Loucy (cell line): Measurements from ENCODE around the gene EXOC8.

ENCODE experiments used
- EZH2phosphoT487 ChIP-seq: fragments of 200-600 bp; IDR thresholded peaks from 2 replicates; pipeline ENCODE4 v1.6.1; 2018; ENCODE audit warnings: antibody characterized with exemption, mild to moderate bottlenecking, moderate library complexity, borderline replicate concordance
- TF ChIP-seq, protein P1 (sequence below): fragments of 200-600 bp; sonication (generic); conservative IDR thresholded peaks from 2 replicates; pipeline ENCODE4 v1.5.1; 2014; ENCODE audit warnings: mild to moderate bottlenecking, antibody characterized with exemption, low read length

DNA sequence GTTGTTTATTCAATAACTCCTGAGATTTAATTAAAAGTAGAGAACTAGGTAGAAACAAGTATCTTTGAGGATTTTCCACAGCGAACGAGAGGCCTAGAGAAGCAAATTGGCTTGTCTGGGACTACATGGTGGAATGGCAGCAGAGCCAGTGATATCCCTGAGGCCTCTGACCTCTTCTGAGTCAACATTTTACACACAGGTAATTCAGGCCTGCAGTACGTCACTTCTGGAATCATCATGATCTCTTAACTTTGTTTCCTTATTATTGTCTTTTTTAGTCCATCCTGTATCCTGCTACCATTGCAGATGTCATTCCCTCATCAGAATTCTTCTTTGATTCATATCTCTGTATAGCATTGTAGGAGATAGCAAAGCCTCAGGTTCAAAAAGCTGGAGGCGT is 10.3 kb upstream of the EXOC8 start:
- TF ChIP-seq, protein P1, sequence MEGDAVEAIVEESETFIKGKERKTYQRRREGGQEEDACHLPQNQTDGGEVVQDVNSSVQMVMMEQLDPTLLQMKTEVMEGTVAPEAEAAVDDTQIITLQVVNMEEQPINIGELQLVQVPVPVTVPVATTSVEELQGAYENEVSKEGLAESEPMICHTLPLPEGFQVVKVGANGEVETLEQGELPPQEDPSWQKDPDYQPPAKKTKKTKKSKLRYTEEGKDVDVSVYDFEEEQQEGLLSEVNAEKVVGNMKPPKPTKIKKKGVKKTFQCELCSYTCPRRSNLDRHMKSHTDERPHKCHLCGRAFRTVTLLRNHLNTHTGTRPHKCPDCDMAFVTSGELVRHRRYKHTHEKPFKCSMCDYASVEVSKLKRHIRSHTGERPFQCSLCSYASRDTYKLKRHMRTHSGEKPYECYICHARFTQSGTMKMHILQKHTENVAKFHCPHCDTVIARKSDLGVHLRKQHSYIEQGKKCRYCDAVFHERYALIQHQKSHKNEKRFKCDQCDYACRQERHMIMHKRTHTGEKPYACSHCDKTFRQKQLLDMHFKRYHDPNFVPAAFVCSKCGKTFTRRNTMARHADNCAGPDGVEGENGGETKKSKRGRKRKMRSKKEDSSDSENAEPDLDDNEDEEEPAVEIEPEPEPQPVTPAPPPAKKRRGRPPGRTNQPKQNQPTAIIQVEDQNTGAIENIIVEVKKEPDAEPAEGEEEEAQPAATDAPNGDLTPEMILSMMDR: no peak
- no peak for TF ChIP-seq EZH2phosphoT487
